GM23248 (cell line): ENCODE measurements around the gene PLEK2. TPM values are rescaled to one million over a fixed set of nuclear protein-coding genes. Genes with fewer than 3 reads are reported as not detected.

Source experiments
- microRNA-seq: library from miRNA; unstranded; fragments of <30 nt; microRNA quantifications from one replicate; pipeline ENCODE4, GENCODE V29; 2016; ENCODE audit warnings: borderline number of aligned reads
- polyA plus RNA-seq: library from polyadenylated mRNA; unstranded; fragments of >200 nt; fragmentation: Nextera tagmentation; extraction: Ambion mirVana; gene quantifications from 2 replicates; pipeline ENCODE4 v1.2.1, GENCODE V29; 2016
- small RNA-seq: library from RNA; depleted of rRNA; stranded (forward); fragments of <200 nt; gene quantifications from one replicate; pipeline ENCODE3, GENCODE V24; 2014; ENCODE audit warnings: low read depth, low replicate concordance
- total RNA-seq: library from RNA; depleted of rRNA; stranded (reverse); fragments of >200 nt; shearing (Covaris generic); gene quantifications from 2 replicates; pipeline ENCODE4 v1.2.3, GENCODE V29; 2014; rRNA removed

PLEK2 gene
- total and polyA plus RNA-seq, 2 experiments from 2014 or later: 10.8 to 11.4 TPM

Small RNA genes lying within 50 kb of the gene (microRNA-seq; reads per million reads assigned to microRNA genes)
- gene MIR5694: not detected

Small RNA genes lying within 50 kb of the gene (small RNA-seq; reads per million reads assigned to genes)
- gene MIR5694 (not detected), gene RF00019 (not detected)

Other genes starting within 250 kb of the PLEK2 start
- gene GARIN2, start 222.7 kb downstream of the PLEK2 start, total RNA-seq: not detected in 2 replicates
- gene GARIN2, start 222.7 kb downstream of the PLEK2 start, polyA plus RNA-seq: not detected in 2 replicates
- 23.8 and 36.5 TPM in 2 replicates for gene PALS1, start 170.7 kb downstream of the PLEK2 start, total RNA-seq
- gene PALS1, start 170.7 kb downstream of the PLEK2 start, polyA plus RNA-seq: 15.3 and 15.5 TPM in 2 replicates
- gene ATP6V1D, start 52.4 kb downstream of the PLEK2 start, total RNA-seq: 128 and 129 TPM in 2 replicates
- 191 and 192 TPM in 2 replicates for gene ATP6V1D, start 52.4 kb downstream of the PLEK2 start, polyA plus RNA-seq
- 232 and 273 TPM in 2 replicates for gene EIF2S1, start 51.8 kb downstream of the PLEK2 start, total RNA-seq
- gene EIF2S1, start 51.8 kb downstream of the PLEK2 start, polyA plus RNA-seq: 218 and 222 TPM in 2 replicates
- gene TMEM229B, start 76.6 kb upstream of the PLEK2 start, total RNA-seq: 0.65 and 1.1 TPM in 2 replicates
- 0.43 and 0.48 TPM in 2 replicates for gene TMEM229B, start 76.6 kb upstream of the PLEK2 start, polyA plus RNA-seq
- gene PLEKHH1, start 121.1 kb upstream of the PLEK2 start, total RNA-seq: under 0.01 TPM in 1 of 2 replicates, not detected in the other
- 0.13 TPM in 1 of 2 replicates, not detected in the other for gene PLEKHH1, start 121.1 kb upstream of the PLEK2 start, polyA plus RNA-seq
- gene PIGH, start 188.1 kb upstream of the PLEK2 start, total RNA-seq: 10.8 and 27.6 TPM in 2 replicates
- gene PIGH, start 188.1 kb upstream of the PLEK2 start, polyA plus RNA-seq: 22.4 and 23.4 TPM in 2 replicates
- gene ARG2, start 207.8 kb upstream of the PLEK2 start, total RNA-seq: 6.3 and 8.2 TPM in 2 replicates
- gene ARG2, start 207.8 kb upstream of the PLEK2 start, polyA plus RNA-seq: 5.6 and 5.8 TPM in 2 replicates